ENCODE data around the gene ANKS4B.

The ANKS4B gene

GRCh38 chr16:21300309-21301167, 67.0 kb downstream of the ANKS4B start:
- DNase-seq (ENCODE audit: low spot score): peak; percentile 88

- DNase-seq (ENCODE audit: low spot score): peak; percentile 94
These were observed 67.8 kb downstream of the ANKS4B start for GRCh38 chr16:21301168-21301894.

- DNase-seq (ENCODE audit: low spot score): no peak
These were observed 68.4 kb downstream of the ANKS4B start for GRCh38 chr16:21301895-21302291.

- no peak for DNase-seq (ENCODE audit: low spot score)
These were observed 69.0 kb downstream of the ANKS4B start for GRCh38 chr16:21302454-21302853.

GRCh38 chr16:21302898-21303528, 69.5 kb downstream of the ANKS4B start:
- DNase-seq (ENCODE audit: low spot score): no peak
